ENCODE data around the gene ENTPD6.
"Not testable (repeated sequence)": the region's sequence is repeated elsewhere in the genome, so short reads cannot be mapped to it uniquely, and the experiment has no call there.

The ENTPD6 gene

GRCh38 chr20:25225642-25226432 is 30.3 kb downstream of the ENTPD6 start:
- no peak for DNase-seq

- DNase-seq, result no peak
Observed at GRCh38 chr20:25226433-25227316, 31.2 kb downstream of the ENTPD6 start.

GRCh38 chr20:25227317-25227831 is 31.9 kb downstream of the ENTPD6 start:
- DNase-seq, result no peak

GRCh38 chr20:25229486-25230165 is 34.1 kb downstream of the ENTPD6 start:
- DNase-seq, result no peak

GRCh38 chr20:25230166-25230831 is 34.8 kb downstream of the ENTPD6 start:
- no peak for DNase-seq

GRCh38 chr20:25233016-25233772 is 37.7 kb downstream of the ENTPD6 start:
- DNase-seq, result peak; percentile 55

GRCh38 chr20:25234009-25234849 is 38.7 kb downstream of the ENTPD6 start:
- not testable (repeated sequence) for DNase-seq

GRCh38 chr20:25236450-25237304 is 41.2 kb downstream of the ENTPD6 start:
- no peak for DNase-seq

- DNase-seq, result no peak
Observed at GRCh38 chr20:25237610-25238318, 42.3 kb downstream of the ENTPD6 start.

- DNase-seq, result no peak
Observed at GRCh38 chr20:25238319-25239037, 43.0 kb downstream of the ENTPD6 start.

GRCh38 chr20:25239387-25240370 is 44.2 kb downstream of the ENTPD6 start:
- DNase-seq, result no peak

GRCh38 chr20:25240851-25241658 is 45.5 kb downstream of the ENTPD6 start:
- DNase-seq, result not testable (repeated sequence)

GRCh38 chr20:25241659-25241955 is 46.1 kb downstream of the ENTPD6 start:
- DNase-seq, result not testable (repeated sequence)

- peak; percentile 79 for DNase-seq
Observed at GRCh38 chr20:25242231-25242630, 46.7 kb downstream of the ENTPD6 start.

- DNase-seq, result no peak
Observed at GRCh38 chr20:25243416-25243979, 48.0 kb downstream of the ENTPD6 start.

- no peak for DNase-seq
Observed at GRCh38 chr20:25244976-25245375, 49.5 kb downstream of the ENTPD6 start.
